ENCODE measurements around the gene CSNK2B. TPM values are rescaled to one million over a fixed set of nuclear protein-coding genes. Genes with fewer than 3 reads are reported as not detected.

CSNK2B gene
- total and polyA plus RNA-seq, 11 donors, result 111 to 323 (median 124) TPM

DNA sequence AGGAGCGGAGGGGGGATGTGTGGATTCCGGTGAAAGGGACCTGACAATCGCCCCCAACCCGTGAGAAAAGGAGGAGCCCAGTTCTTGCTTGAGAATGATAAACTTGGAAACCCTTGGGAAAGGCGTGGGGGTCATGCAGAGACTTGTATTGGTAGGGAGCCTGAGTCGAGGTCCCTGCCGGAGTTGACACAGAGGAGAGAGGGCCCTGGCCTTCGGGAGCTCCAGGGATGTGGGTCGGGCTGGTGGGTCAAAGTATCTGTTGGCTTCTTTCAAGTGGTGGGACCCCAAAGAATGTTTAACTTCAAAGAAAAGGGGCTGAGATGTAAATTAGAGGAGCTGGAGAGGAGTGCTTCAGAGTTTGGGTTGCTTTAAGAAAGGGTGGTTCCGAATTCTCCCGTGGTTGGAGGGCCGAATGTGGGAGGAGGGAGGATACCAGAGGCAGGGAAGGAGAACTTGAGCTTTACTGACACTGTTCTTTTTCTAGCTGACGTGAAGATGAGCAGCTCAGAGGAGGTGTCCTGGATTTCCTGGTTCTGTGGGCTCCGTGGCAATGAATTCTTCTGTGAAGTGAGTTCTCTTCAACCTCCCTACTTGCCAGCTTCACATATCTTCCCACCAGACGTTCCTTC is 571 bp downstream of the CSNK2B start:
- peak overlapping the region; percentile 64 to 95 (median 83) for H3K4me3 ChIP-seq
- H3K36me3 ChIP-seq, result peaks cover 7 to 72% (median 65%) of the 10 kb centered on the region in 9 donors
- no peaks in the 10 kb centered on the region for H3K9me3 ChIP-seq
- DNase-seq (no peak), ATAC-seq (no peak)
- TF ChIP-seq POLR2A (IDR thresholded peaks at IDR 0.05), result no peak
- no peak for TF ChIP-seq CTCF (IDR thresholded peaks at IDR 0.05)
- H3K4me1 ChIP-seq, result peaks cover 9 to 53% (median 32%) of the 10 kb centered on the region in 12 donors
- no peaks in the 10 kb centered on the region for H3K27me3 ChIP-seq
- peak overlapping the region; percentile 83 to 97 (median 94) for H3K27ac ChIP-seq
- intact Hi-C loops (cut with DNase I), result loop anchor here in 3 of 10 donors (5.0 to 10.0 kb wide), 3 partner anchors 166 to 508 kb away; partner anchors contain the start of genes AGPAT1 (in 2 of the 3), RNF5 (in 2 of the 3), NELFE (in 1 of the 3) and SKIC2 (in 1 of the 3)
- 2 to 4% (median 3%) methylated on average over 15 of the region's 15 CpGs for WGBS, 4 donors

DNA sequence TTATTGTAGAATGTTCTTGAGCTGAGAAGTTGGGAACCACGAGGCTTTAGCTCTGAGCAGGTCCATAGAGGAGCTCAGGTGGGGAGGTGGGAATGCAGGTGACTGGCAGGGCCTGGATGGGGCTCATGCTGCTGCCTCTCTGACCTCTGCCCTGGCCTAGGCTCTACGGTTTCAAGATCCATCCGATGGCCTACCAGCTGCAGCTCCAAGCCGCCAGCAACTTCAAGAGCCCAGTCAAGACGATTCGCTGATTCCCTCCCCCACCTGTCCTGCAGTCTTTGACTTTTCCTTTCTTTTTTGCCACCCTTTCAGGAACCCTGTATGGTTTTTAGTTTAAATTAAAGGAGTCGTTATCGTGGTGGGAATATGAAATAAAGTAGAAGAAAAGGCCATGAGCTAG is 3.8 kb downstream of the CSNK2B start, which contains the start of gene LY6G5B:
Gene LY6G5B, plus strand, starts transcription at position 301 of the 400 bp plus-strand sequence. CDS start 975 bp downstream, outside the sequence.
- Histone ChIP-seq H3K4me1 (peaks cover 0 to 28% (median 14%) of the 10 kb centered on the region in 12 donors), H3K36me3 (peaks cover 7 to 73% (median 69%) of the 10 kb centered on the region in 9 donors), H3K4me3 (no peak within 1 kb of the TSS), H3K27me3 (no peaks in the 10 kb centered on the region), H3K27ac (no peak within 1 kb of the TSS), H3K9me3 (no peaks in the 10 kb centered on the region)
- no peak for DNase-seq
- 84 to 95% (median 88%) methylated on average over 8 of the region's 8 CpGs for WGBS, 4 donors
- ATAC-seq, result no peak
- TF ChIP-seq POLR2A (IDR thresholded peaks at IDR 0.05) (no peak), CTCF (IDR thresholded peaks at IDR 0.05) (no peak)
- intact Hi-C loops (cut with DNase I), result loop anchor here in 3 of 10 donors (5.0 to 10.0 kb wide), 3 partner anchors 163 to 505 kb away; partner anchors contain the start of genes AGPAT1 (in 2 of the 3), RNF5 (in 2 of the 3), NELFE (in 1 of the 3) and SKIC2 (in 1 of the 3)

- 81 to 90% (median 84%) methylated on average over 4 of the region's 4 CpGs for WGBS, 4 donors
- peaks cover 0 to 37% (median 23%) of the 10 kb centered on the region in 9 donors for H3K36me3 ChIP-seq
- ATAC-seq, result no peak
- TF ChIP-seq CTCF (IDR thresholded peaks at IDR 0.05), result no peak
- no peak for TF ChIP-seq POLR2A (IDR thresholded peaks at IDR 0.05)
- H3K4me3 ChIP-seq, result no peak overlapping the region
- H3K9me3 ChIP-seq, result no peaks in the 10 kb centered on the region
- intact Hi-C loops (cut with DNase I), result loop anchor here in 1 of 10 donors (5.0 kb wide), 1 partner anchor 201 kb away; the partner anchor contains the start of gene SLC44A4
- DNase-seq, result no peak
- H3K27ac ChIP-seq, result no peak overlapping the region
- no peaks in the 10 kb centered on the region for H3K27me3 ChIP-seq
- peaks cover 0 to 14% (median 11%) of the 10 kb centered on the region in 12 donors for H3K4me1 ChIP-seq
Measured at GRCh38 chr6:31676322-31676903, 10.5 kb downstream of the CSNK2B start.

DNA sequence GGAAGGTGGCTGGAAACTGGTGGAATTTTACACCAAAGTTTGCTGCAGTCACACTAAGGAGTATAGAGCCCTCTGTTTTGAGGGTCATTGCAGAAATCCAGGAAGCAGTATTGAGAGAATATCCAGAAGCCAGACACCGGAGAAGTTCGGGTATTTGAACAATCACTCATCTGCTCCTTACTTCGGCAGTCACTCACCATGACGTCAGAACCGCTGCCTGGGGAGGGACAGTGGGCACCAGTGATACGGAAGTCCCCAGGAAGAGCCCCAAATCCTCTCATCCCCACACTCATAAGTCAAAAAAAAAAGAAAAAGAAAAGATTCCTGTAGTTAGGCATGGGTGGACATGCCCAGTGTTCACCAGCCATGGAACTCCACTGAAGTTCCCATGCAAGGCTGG is 11.0 kb downstream of the CSNK2B start:
- no peak for DNase-seq
- peaks cover 0 to 19% (median 13%) of the 10 kb centered on the region in 12 donors for H3K4me1 ChIP-seq
- H3K27me3 ChIP-seq, result no peaks in the 10 kb centered on the region
- intact Hi-C loops (cut with DNase I), result loop anchor here in 1 of 10 donors (5.0 kb wide), 1 partner anchor 200 kb away; the partner anchor contains the start of gene SLC44A4
- WGBS, 4 donors, result 73 to 83% (median 79%) methylated on average over 6 of the region's 6 CpGs
- TF ChIP-seq CTCF (IDR thresholded peaks at IDR 0.05), result no peak
- TF ChIP-seq POLR2A (IDR thresholded peaks at IDR 0.05), result no peak
- no peak overlapping the region for H3K4me3 ChIP-seq
- no peak for ATAC-seq
- H3K36me3 ChIP-seq, result peaks cover 0 to 32% (median 18%) of the 10 kb centered on the region in 9 donors
- no peak overlapping the region for H3K27ac ChIP-seq
- H3K9me3 ChIP-seq, result no peaks in the 10 kb centered on the region
